Thymus (tissue), 11 donors: ENCODE results near the gene SCARF2. TPM values are rescaled to one million over a fixed set of nuclear protein-coding genes. Genes with fewer than 3 reads are reported as not detected.

Source experiments
- DNase-seq, 9 donors: peaks; one replicate each; pipeline ENCODE4 v3.0.0-alpha.2; 2013; ENCODE audit warnings: low spot score in 9 of 9, low read depth in 6 of 9, missing footprints in 1 of 9
- H3K27ac ChIP-seq, 2 donors: one replicate each; pipeline ENCODE4 v1.5.1; 2013; ENCODE audit warnings: control low read depth in 1 of 2, low read depth in 1 of 2, low read length in 1 of 2, mild to moderate bottlenecking in 1 of 2, moderate library complexity in 1 of 2
- H3K27me3 ChIP-seq, 2 donors: one replicate each; pipeline ENCODE4 v1.5.1; 2013; ENCODE audit warnings: low read length in 1 of 2; ENCODE audit not compliant: control insufficient read depth in 2 of 2, insufficient read depth in 1 of 2
- H3K36me3 ChIP-seq, 2 donors: one replicate each; pipeline ENCODE4 v1.5.1; 2013; ENCODE audit warnings: low read length in 1 of 2, mild to moderate bottlenecking in 1 of 2, moderate library complexity in 1 of 2; ENCODE audit not compliant: control insufficient read depth in 2 of 2, insufficient read depth in 2 of 2
- H3K4me1 ChIP-seq, 2 donors: one replicate each; pipeline ENCODE4 v1.5.1; 2013; ENCODE audit warnings: low read length in 2 of 2; ENCODE audit not compliant: control insufficient read depth in 2 of 2, insufficient read depth in 2 of 2
- H3K4me3 ChIP-seq, 2 donors: one replicate each; pipeline ENCODE4 v1.5.1; 2013; ENCODE audit warnings: low read length in 2 of 2, control low read depth in 1 of 2, mild to moderate bottlenecking in 1 of 2
- H3K9me3 ChIP-seq, 2 donors: one replicate each; pipeline ENCODE4 v1.5.1; 2013; ENCODE audit warnings: low read length in 1 of 2, mild to moderate bottlenecking in 1 of 2; ENCODE audit not compliant: control insufficient read depth in 2 of 2, insufficient read depth in 1 of 2
- WGBS: extraction: QIAGEN DNeasy Blood & Tissue Kit; methylation state at CpG from one replicate; pipeline ENCODE4 v1.1.7; 2013; 5-methylcytosine and 5-hydroxymethylcytosine counted together
- polyA plus RNA-seq: library from polyadenylated mRNA; stranded (reverse); fragments of 200-250 nt; gene quantifications from one replicate; pipeline ENCODE4 v1.2.3, GENCODE V29; 2013
- total RNA-seq: library from RNA; stranded (reverse); fragments of 120-200 nt; gene quantifications from one replicate; pipeline ENCODE4 v1.2.4, GENCODE V29; 2013
- donor health status: healthy.

Gene SCARF2
- total and polyA plus RNA-seq, 2 donors, result 0.38 to 1.3 TPM

DNA sequence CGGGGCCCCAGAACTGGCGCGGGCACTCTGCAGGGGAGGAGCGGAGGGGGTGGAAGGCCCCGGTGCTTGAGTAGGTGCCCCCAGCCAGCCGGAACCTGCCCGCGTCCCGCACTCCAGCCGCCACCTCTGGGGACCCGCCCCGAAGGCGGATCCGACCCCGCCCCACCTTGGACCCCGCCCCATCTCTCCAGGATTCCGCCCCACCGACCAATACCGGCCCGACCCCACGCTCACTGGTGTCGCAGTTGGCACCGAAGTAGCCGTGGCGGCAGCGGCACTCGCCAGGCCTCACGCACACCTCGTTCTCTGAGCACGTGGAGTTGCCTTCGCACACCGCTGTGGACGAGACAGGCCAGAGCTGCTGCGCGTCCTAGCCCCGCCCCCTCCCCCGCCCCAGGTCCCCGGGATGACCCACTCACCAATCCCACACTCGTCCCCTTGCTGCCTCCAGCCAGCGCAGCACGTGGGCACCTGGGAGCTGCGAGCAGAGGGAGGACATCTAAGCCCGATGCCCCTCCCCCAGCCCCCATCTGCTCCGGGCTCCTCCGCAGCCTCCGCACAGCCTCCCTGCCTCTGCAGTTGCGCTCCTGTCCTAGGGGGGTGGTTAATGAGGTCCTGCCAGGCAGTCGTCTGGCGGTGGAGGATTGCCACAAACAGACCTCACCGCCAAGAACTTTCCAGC lies 6.0 kb downstream of the SCARF2 start:
- H3K4me1 ChIP-seq, result peaks cover 14 to 28% of the 10 kb centered on the region in 2 donors
- no peaks in the 10 kb centered on the region for H3K36me3 ChIP-seq
- peak overlapping the region in 1 of 2 donors; percentile 22 for H3K4me3 ChIP-seq
- peaks cover 0 to 15% of the 10 kb centered on the region in 2 donors for H3K9me3 ChIP-seq
- no peak overlapping the region for H3K27ac ChIP-seq
- WGBS, result 35% methylated on average over 50 of the region's 50 CpGs
- H3K27me3 ChIP-seq, result peaks cover 87 to 99% of the 10 kb centered on the region in 2 donors
- DNase-seq, result no peak

DNA sequence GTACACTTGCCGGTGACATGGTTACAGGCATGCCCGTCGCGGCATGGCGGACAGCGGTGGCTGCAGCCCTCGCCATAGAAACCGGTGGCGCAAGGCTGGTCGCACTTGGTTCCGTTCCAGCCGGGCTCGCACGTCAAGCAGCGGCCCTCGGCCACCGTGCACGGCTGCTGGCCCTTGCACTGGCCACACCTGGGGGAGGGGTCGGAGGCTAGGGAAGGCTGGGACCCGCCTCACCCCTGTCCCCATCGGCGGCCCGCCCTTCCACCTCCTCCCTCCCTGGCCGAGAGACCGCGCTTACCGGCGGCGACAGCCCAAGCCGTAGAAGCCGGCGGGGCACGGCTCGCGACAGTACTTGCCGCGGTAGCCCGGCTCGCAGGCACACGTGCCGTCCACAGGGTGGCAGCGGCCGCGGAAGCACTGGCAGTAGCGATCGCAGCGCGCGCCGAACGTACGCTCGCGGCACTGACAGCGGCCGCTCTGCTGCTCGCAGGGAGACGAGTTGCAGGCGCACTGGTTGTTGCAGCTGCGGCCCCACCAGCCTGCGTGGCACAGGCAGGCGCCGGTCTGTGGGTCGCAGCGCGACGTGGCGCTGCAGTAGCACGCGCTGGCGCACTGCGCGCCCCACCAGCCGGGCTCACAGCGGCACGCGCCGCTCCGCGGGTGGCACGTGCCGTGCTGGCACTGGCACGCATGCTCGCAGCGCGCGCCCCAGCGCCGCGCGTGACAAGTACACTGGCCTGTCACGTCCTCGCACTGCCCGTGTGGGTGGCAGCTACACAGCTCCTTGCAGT lies 6.7 kb downstream of the SCARF2 start:
- DNase-seq, result peak in 2 of 9 donors; percentile 45 to 60
- Histone ChIP-seq H3K27me3 (peaks cover 85 to 99% of the 10 kb centered on the region in 2 donors), H3K4me1 (peaks cover 14 to 26% of the 10 kb centered on the region in 2 donors), H3K27ac (no peak overlapping the region), H3K9me3 (peaks cover 0 to 15% of the 10 kb centered on the region in 2 donors), H3K36me3 (no peaks in the 10 kb centered on the region), H3K4me3 (peak overlapping the region in 1 of 2 donors; percentile 22)
- 3% methylated on average over 94 of the region's 94 CpGs for WGBS

DNA sequence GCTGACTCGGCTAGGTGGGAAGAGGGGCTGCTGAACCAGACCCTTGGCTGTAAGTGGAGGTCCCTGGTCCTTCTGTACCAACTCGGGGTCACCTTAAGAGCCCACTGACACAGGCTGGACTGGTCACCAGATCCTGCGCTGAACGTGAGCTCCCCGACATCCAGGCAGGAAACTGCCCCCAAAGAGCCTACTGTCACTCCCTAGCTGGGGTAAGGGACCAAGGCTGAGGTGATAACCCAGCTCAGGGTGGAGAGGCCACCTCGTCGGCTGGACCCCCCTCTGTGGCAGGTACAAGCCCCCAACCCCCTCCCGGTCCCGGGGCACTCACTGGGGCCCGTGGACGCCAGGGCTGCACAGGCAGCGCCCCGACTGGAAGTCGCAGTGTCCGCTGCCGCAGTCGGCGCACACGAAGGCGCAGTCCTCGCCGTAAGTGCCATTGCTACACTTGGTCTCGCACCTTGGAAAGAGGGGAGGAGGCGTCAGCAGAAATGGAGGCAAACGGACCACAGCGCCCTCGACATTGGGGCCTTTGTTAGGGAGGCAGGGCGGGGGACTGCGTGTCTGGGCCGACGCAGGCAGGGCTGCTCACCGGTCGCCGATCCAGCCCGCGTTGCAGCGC lies 7.4 kb downstream of the SCARF2 start:
- 17% methylated on average over 37 of the region's 37 CpGs for WGBS
- Histone ChIP-seq H3K27me3 (peaks cover 84 to 98% of the 10 kb centered on the region in 2 donors), H3K36me3 (no peaks in the 10 kb centered on the region), H3K27ac (no peak overlapping the region), H3K9me3 (peaks cover 0 to 15% of the 10 kb centered on the region in 2 donors), H3K4me1 (peaks cover 14 to 26% of the 10 kb centered on the region in 2 donors), H3K4me3 (no peak overlapping the region)
- DNase-seq, result no peak

DNA sequence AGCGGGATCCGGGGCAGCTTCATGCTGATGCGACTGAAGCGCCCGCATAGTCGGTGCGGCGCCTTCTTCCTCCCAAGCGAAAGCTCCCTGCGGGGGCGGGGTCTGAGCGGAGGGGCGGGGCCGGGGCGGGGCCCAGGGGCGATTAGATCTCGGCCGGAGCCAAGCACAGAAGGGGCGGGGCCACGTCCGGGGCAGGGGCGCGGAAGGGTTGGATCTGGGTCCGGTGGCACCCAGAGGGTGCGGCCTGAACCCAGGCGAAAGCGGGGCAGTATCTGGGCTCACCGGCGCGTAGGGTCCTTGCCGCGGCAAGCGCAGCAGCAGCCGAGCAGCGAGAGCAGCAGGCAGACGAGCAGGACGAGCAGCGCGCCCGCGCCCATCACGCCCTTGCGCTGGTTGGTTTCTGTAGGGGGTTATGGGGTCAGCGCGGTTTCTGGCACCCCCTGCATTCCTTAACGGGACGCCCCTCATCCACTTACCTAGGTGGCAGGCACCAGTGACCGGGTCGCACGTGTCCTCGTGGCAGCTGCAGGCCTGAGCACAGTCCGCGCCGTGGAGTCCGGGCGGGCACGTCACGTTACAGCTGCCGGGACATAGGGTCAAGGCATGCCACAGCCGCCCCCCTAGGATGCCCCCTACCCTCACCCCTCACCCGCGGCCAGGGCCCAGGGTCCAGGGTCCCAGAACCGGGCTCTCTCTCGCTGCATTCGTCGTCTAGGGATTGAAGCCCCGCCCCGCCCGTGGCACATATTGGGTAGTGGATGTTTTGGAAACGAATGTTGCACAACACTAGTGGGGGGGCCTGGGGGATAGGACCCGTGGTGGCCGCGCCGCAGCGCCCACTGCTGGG lies 8.1 kb downstream of the SCARF2 start:
- Histone ChIP-seq H3K27me3 (peaks cover 86 to 98% of the 10 kb centered on the region in 2 donors), H3K27ac (no peak overlapping the region), H3K4me3 (peak overlapping the region; percentile 30 to 52), H3K9me3 (peaks cover 0 to 22% of the 10 kb centered on the region in 2 donors), H3K4me1 (peaks cover 14 to 32% of the 10 kb centered on the region in 2 donors), H3K36me3 (no peaks in the 10 kb centered on the region)
- 11% methylated on average over 75 of the region's 75 CpGs for WGBS
- DNase-seq, result peak in 7 of 9 donors; percentile 36 to 88 (median 72)

DNA sequence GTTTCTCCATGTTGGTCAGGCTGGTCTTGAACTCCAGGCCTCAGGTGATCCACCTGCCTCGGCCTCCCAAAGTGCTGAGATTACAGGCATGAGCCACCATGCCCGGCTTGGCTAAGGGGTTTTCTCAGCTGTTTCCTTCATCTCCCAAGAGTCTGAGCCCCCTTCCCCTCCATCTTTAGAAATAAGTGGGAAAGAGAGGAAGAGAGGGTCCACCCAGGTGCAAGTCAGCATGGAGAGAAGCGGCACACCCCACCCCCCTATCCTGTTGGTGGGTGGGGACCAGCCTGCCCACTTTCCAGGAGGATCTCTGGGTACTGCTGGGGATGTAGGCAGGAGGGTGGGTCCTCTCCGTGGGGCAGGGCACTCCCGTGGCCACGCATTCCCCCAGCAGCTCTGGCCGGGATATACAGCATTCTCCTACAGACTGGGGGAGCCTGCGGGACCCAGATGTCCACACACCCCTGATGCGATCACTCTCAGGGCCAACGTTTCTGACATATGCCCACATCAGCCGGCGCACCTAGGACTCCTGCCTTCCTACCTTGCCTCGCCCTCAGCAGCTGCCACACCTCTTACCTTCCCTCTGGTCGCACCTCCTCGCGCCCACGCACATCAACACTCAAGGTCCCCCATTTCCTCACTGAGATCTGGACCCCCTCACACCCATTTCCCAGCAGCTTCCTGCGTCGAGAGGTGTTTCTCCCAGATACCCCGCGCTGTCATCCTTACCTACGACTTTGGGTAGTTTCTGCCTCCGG lies 8.9 kb downstream of the SCARF2 start:
- no peak for DNase-seq
- peaks cover 14 to 40% of the 10 kb centered on the region in 2 donors for H3K4me1 ChIP-seq
- peaks cover 87 to 98% of the 10 kb centered on the region in 2 donors for H3K27me3 ChIP-seq
- WGBS, result 56% methylated on average over 23 of the region's 23 CpGs
- no peaks in the 10 kb centered on the region for H3K36me3 ChIP-seq
- no peak overlapping the region for H3K27ac ChIP-seq
- peaks cover 0 to 23% of the 10 kb centered on the region in 2 donors for H3K9me3 ChIP-seq
- peak overlapping the region in 1 of 2 donors; percentile 52 for H3K4me3 ChIP-seq

DNA sequence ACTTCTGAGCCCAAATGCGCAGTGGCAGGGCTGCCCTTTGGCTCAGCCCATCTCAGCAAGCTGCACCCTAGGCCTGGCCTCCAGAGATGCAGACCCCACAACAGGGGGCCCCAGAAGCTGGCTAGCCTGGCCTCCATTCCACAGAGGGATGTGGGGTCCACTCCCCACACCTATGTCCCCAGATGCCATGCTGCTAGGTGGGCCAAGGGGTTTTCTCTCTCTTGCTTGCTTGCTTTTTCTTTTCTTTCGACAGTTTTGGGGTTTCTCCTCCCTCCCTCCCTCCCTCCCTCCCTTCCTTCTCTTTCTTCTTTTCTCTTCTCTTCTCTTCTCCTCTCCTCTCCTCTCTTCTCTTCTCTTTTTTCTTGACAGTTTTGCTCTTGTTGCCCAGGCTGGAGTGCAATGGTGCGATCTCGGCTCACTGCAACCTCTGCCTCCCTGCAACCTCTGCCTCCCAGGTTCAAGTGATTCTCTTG lies 9.6 kb downstream of the SCARF2 start:
- H3K4me1 ChIP-seq, result peaks cover 14 to 47% of the 10 kb centered on the region in 2 donors
- no peaks in the 10 kb centered on the region for H3K36me3 ChIP-seq
- no peak for DNase-seq
- no peak overlapping the region for H3K27ac ChIP-seq
- no peak overlapping the region for H3K4me3 ChIP-seq
- peaks cover 80 to 98% of the 10 kb centered on the region in 2 donors for H3K27me3 ChIP-seq
- 98% methylated on average over 4 of the region's 4 CpGs for WGBS
- peaks cover 0 to 23% of the 10 kb centered on the region in 2 donors for H3K9me3 ChIP-seq

DNA sequence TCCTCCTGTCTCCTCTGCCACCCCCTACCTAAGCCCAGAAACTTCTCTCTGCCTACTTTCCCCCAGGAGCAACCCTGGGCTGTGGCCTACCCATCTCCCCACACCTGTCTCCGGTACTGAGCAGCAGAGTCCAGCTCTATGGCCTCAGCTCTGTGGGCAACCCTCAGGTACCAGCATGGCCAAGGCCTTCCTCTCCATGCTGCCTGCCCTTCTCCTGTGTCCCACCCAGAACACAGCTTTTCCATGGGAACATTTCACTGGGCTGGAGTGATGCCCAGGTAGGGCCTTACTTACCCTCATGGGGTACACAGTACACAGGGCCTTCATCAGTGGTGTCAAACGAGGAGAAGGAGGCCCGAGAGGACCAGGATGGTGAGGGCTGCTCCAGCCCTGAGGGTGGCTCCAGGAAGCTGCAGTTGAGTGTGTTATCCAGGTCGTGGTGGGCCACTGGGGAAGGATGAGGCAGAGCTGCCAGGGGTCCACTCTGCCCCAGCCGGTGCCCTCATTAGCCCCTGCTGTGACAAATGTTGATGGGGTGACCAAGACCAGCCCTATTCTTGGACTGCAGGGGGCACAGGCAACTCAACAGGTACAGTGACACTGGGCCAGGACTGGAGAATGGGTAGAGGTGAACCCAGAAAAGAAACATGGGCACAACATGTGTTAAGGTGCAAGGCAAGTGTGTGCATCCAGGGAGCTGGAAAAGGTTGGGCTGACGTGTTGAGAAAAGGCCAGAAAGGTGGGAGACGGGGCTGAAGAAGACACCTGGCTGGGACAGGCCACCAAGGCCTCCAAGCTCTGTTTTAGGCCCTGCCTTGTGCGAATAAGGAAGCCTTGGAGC lies 10.3 kb downstream of the SCARF2 start:
- H3K4me3 ChIP-seq, result no peak overlapping the region
- H3K27me3 ChIP-seq, result peaks cover 77 to 96% of the 10 kb centered on the region in 2 donors
- H3K9me3 ChIP-seq, result peaks cover 0 to 23% of the 10 kb centered on the region in 2 donors
- no peaks in the 10 kb centered on the region for H3K36me3 ChIP-seq
- DNase-seq, result no peak
- 97% methylated on average over 8 of the region's 8 CpGs for WGBS
- H3K27ac ChIP-seq, result no peak overlapping the region
- peaks cover 21 to 53% of the 10 kb centered on the region in 2 donors for H3K4me1 ChIP-seq
